NCI-H2196 treated with DMSO at 0.1 percent for 48 hours (cell line): ENCODE data around the gene ZNF710.

ENCODE experiments used
- DNase-seq: peaks from one replicate; lab custom pipeline; 2025; ENCODE audit not compliant: unreplicated experiment; lab: John Stamatoyannopoulos, UW

ZNF710 gene

GRCh38 chr15:89993349-89993748 lies 7.8 kb upstream of the ZNF710 start:
- DNase-seq: no peak

GRCh38 chr15:89997079-89997478 lies 4.0 kb upstream of the ZNF710 start:
- no peak for DNase-seq

GRCh38 chr15:89998141-89998661 lies 2.9 kb upstream of the ZNF710 start:
- no peak for DNase-seq

DNA sequence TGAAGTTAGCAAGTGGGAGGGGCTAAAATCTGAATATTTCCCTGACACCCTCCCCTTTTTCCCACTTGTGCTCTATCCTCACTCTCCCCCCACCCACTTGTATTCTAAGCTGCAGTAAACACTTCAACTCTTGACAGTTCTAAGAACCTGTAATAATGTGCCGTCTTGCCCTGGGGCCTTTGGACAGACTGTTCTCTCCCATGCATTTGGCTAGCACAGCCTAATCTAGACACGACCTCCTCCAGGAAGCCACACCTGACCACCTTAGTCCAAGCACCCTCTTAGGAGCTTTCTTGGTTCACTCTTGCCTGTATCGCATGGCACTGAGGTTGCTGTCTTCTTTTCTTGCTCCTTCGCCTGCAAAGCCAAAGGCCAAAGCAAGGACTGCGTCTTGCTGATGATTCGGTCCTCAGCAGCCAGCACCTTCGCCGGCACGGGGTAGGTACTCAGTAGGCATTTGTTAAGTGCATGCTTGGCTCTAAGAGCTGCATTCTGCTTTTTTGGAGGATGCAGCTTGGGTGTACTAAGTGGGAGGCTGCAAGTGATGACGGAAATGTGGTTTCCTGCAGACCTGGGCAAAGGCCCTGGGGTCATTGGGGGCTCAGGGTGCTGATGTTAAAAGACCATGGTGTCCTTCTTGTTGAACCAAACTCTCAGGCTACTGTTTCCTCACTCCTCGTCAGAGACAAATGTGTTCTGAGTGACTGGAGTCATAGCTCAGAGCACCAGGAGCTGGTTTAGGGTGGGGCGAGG lies 2.0 kb upstream of the ZNF710 start:
- DNase-seq: no peak

DNA sequence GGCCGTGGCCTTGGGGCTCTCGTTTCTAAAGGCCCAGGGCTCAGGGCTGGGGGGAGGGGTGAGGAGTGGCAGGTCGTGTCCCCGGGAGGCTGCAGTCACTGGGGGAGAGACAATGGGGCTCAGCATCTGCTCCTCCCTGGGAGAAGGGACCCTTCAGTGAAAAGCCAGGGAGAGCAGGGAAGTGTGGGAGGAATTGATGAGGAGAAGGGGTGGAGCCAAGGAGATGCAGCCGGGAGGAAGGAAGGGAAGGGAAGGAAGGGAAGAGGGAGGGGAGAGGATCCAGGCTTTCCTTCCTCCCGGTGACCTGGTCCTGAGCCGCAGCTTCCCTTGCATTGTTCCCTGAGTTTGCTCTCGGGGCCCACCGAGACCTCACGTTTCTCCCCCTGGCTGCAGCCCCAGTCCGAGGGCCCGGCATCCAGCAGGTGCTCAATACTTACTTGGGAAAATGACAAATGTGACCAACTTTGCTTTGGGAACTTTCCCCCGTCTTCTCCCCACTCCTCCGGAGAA lies 1.4 kb upstream of the ZNF710 start:
- DNase-seq: no peak

DNA sequence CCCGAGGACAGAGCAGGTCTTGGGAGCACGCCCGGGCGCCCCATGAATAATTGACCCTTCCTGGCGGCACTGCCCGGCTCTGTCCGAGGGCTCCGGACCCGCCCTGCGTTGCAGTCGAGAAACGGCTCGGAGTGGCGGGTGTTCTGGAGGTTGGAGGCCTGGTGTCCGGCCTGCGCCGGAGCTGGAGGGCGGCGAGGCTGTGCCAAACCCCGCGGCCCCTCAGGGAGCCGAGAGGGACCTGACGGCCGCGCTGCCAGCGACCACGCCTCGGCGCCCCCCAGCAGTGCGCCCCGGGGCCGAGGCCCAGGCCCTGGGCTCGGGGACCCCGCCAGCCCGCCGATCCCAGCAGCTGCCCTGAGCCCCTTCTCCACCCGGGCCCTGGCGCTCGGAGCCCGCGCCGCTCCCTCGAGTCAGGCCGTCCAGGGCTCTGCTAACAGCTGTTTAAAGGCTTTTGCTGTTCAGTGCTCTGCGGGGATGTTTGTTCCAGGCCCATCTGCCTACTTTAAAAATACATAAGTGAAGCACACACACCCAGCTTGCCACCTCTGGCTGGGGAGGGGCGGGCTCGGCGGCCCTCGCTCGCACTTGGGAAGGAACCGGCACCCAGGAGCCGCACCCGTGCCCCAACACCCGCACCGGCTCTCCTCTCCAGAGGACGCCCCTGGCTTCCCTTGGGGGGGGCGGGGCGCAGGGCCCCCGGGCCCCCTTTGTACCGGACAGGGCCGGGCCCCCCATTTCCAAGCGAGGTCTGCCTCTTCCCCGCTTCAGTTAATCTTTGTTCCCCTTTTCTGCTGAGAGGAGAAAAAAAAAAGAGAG lies 730 bp upstream of the ZNF710 start:
- no peak for DNase-seq

DNA sequence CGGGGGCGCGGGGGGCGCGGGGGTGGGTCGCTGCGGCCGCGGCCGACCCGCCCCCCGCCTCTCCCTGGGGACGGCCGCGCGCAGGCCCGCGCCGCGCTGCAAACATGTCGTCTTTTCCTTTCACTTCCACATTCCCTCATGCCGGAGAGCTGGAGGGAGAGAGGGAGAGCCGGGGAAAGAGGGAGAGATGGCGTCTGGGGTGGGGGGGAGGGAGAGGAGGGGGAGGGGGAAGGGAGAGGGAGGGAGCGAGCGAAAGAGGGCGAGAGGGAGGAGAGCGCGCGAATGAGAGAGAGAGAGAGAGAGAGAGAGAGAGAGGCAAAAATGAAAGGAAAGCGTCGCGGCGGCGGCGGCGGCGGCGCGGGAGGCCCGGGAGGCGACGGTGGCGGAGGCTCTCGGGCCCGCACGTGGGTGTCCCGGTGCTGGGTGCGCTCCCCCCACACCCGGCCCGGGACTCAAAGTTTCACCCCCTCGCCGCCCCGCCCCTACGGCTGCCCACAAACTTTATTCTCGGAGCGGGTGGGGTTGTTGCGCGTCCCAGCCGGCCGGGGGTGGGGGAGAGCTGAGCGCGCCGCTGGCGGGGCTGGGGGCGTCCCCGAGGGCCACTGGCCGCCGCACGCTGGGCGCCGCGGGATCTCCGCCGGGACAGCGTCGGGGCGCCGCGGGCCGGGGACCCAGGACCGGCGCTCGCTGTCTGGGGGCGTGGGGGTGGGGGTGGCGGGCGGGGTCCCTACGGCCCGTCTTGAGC lies 731 bp downstream of the ZNF710 start:
- no peak for DNase-seq

- DNase-seq: no peak
These were observed 1.3 kb downstream of the ZNF710 start for GRCh38 chr15:90002428-90002844.

DNA sequence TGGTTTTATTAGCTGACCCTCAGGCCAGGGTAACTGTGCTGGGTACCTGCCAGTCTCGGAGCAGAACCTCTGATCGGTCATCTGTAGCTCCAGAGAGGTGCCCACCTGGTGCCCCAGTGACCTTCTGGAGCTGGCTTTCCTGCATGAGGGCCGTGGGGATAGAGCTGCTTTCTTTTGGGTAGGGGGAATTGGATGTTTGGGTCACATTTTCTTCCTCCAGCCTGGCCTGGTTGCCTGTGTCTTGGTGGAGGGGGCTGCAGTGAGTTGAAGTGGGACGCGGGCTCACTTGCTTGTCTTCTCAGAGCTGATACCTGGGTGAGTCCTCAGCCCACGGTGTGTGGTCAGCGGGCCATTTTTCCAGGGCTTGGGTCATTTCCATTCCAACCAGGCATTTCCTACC lies 2.6 kb downstream of the ZNF710 start:
- no peak for DNase-seq

- DNase-seq: no peak
These were observed 3.1 kb downstream of the ZNF710 start for GRCh38 chr15:90004252-90004651.

DNA sequence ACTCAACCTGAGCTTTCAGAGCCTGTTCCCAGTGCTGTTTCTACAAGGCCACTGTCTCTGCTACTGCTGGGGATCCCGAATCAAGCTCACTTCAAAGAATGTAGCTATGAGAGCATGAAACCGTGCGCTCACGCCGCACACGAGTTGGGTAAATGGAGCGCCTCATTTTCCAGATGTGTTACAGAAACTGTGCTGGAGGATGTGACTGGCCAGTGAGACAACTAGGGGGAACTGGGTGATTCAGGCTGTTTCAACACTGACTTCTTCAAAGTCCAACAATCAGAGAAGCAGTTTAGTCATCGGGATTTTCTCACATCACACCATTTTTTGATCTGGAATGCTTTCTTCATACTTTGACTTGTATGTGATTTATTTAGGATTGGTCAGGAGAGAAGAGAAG lies 3.5 kb downstream of the ZNF710 start:
- no peak for DNase-seq

GRCh38 chr15:90006217-90007075 lies 5.3 kb downstream of the ZNF710 start:
- DNase-seq: no peak

GRCh38 chr15:90007076-90007460 lies 5.9 kb downstream of the ZNF710 start:
- no peak for DNase-seq

- no peak for DNase-seq
These were observed 7.5 kb downstream of the ZNF710 start for GRCh38 chr15:90008607-90009006.

GRCh38 chr15:90009301-90010022 lies 8.3 kb downstream of the ZNF710 start:
- no peak for DNase-seq

DNA sequence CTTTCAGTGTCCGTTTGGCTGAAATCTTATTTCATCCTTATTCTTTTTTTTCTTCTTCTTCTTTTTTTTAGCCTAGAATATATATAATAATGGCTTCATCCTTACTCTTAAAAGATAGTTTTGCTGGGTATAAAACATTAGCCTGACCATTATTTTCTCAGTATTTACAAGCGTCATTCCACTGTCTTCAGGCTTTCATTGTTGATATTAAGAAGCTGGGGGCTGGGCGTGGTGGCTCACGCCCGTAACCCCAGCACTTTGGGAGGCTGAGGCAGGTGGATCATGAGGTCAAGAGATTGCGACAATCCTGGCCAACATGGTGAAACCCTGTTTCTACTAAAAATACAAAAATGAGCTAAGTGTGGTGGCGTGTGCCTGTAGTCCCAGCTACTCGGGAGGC lies 10.6 kb downstream of the ZNF710 start:
- no peak for DNase-seq

- DNase-seq: no peak
These were observed 12.4 kb downstream of the ZNF710 start for GRCh38 chr15:90013503-90013937.

- DNase-seq: no peak
These were observed 14.2 kb downstream of the ZNF710 start for GRCh38 chr15:90015294-90015693.

GRCh38 chr15:90015749-90016148 lies 14.6 kb downstream of the ZNF710 start:
- DNase-seq: no peak

- DNase-seq: no peak
These were observed 15.6 kb downstream of the ZNF710 start for GRCh38 chr15:90016721-90017120.
